Suprapubic skin (tissue), 4 donors: Measurements from ENCODE around the gene XPO6. TPM values are rescaled to one million over a fixed set of nuclear protein-coding genes. Genes with fewer than 3 reads are reported as not detected.
A peak's percentile ranks its signal among the peaks of the same experiment; 100 is the strongest.

Source experiments
- DNase-seq, 2 donors: peaks; one replicate each; pipeline ENCODE4 v3.0.0-alpha.2; 2019; ENCODE audit warnings: low spot score in 2 of 2
- H3K27ac ChIP-seq: fragments of 200-600 bp; sonication (generic); one replicate; pipeline ENCODE4 v1.5.1; 2019
- H3K27me3 ChIP-seq: fragments of 200-600 bp; sonication (generic); one replicate; pipeline ENCODE4 v1.5.1; 2019
- H3K36me3 ChIP-seq: fragments of 200-600 bp; sonication (generic); one replicate; pipeline ENCODE4 v1.5.1; 2019
- H3K4me1 ChIP-seq: fragments of 200-600 bp; sonication (generic); one replicate; pipeline ENCODE4 v1.5.1; 2019
- H3K4me3 ChIP-seq: fragments of 200-600 bp; sonication (generic); one replicate; pipeline ENCODE4 v1.5.1; 2019; ENCODE audit warnings: mild to moderate bottlenecking
- H3K9me3 ChIP-seq: fragments of 200-600 bp; sonication (generic); one replicate; pipeline ENCODE4 v1.5.1; 2019
- CTCF ChIP-seq, 2 donors: fragments of 200-600 bp in 1 of 2; fragments of 450-650 bp in 1 of 2; sonication (generic) in 1 of 2; IDR thresholded peaks; one replicate each; pipeline ENCODE4 v1.5.1; 2016 to 2019; ENCODE audit warnings: antibody characterized with exemption in 2 of 2, mild to moderate bottlenecking in 1 of 2, moderate library complexity in 1 of 2
- EP300 ChIP-seq: sonication (generic); formaldehyde crosslinking; IDR thresholded peaks from one replicate; pipeline ENCODE4 v1.6.1; 2017; ENCODE audit warnings: antibody characterized with exemption
- POLR2A ChIP-seq, 2 donors: fragments of 450-650 bp; IDR thresholded peaks; one replicate each; pipeline ENCODE4 v1.6.1; 2017; ENCODE audit warnings: antibody characterized with exemption in 2 of 2, mild to moderate bottlenecking in 2 of 2, moderate library complexity in 2 of 2
- POLR2AphosphoS5 ChIP-seq, 3 donors: sonication (generic); formaldehyde crosslinking; IDR thresholded peaks; one replicate each; pipeline ENCODE4 v1.6.1; 2017; ENCODE audit warnings: antibody characterized with exemption in 3 of 3
- WGBS: methylation state at CpG from one replicate; pipeline ENCODE4 v1.1.5; 2018; 5-methylcytosine and 5-hydroxymethylcytosine counted together
- total RNA-seq, 4 donors: library from RNA; depleted of rRNA; stranded (reverse); fragments of >200 nt; gene quantifications; one replicate each; pipeline ENCODE4 v1.1.0, GENCODE V29; 2016

The XPO6 gene
- total RNA-seq, 4 donors from 2014 or later: 78.6 to 161 (median 88.1) TPM

GRCh38 chr16:28136751-28137434 lies 74.9 kb downstream of the XPO6 start:
- H3K4me1 ChIP-seq: no peaks in the 10 kb centered on the region
- 90% methylated on average over 6 of the region's 6 CpGs for WGBS
- no peaks in the 10 kb centered on the region for H3K27me3 ChIP-seq
- H3K27ac ChIP-seq: no peak overlapping the region
- H3K4me3 ChIP-seq: no peak overlapping the region
- TF ChIP-seq EP300 (no peak), POLR2AphosphoS5 (IDR thresholded peaks at IDR 0.05) (no peak), POLR2A (IDR thresholded peaks at IDR 0.05) (no peak), CTCF (IDR thresholded peaks at IDR 0.05) (no peak)
- H3K36me3 ChIP-seq: peaks cover 42% of the 10 kb centered on the region
- DNase-seq: no peak
- no peaks in the 10 kb centered on the region for H3K9me3 ChIP-seq

- H3K36me3 ChIP-seq: peaks cover 61% of the 10 kb centered on the region
Measured at GRCh38 chr16:28133666-28134065, 78.1 kb downstream of the XPO6 start.

GRCh38 chr16:28131743-28132393 lies 79.9 kb downstream of the XPO6 start:
- H3K9me3 ChIP-seq: no peaks in the 10 kb centered on the region
- H3K4me3 ChIP-seq: no peak overlapping the region
- TF ChIP-seq EP300 (no peak), POLR2AphosphoS5 (IDR thresholded peaks at IDR 0.05) (no peak), CTCF (IDR thresholded peaks at IDR 0.05) (no peak), POLR2A (IDR thresholded peaks at IDR 0.05) (no peak)
- no peaks in the 10 kb centered on the region for H3K27me3 ChIP-seq
- peaks cover 76% of the 10 kb centered on the region for H3K36me3 ChIP-seq
- 82% methylated on average over 5 of the region's 5 CpGs for WGBS
- no peaks in the 10 kb centered on the region for H3K4me1 ChIP-seq
- DNase-seq: no peak
- H3K27ac ChIP-seq: no peak overlapping the region

More at GRCh38 chr16:28133666-28134065, 78.1 kb downstream of the XPO6 start:
- H3K4me1 ChIP-seq: no peaks in the 10 kb centered on the region
- WGBS: 90% methylated on average over 7 of the region's 7 CpGs
- DNase-seq: no peak
- TF ChIP-seq POLR2A (IDR thresholded peaks at IDR 0.05) (no peak), CTCF (IDR thresholded peaks at IDR 0.05) (no peak), POLR2AphosphoS5 (IDR thresholded peaks at IDR 0.05) (no peak), EP300 (no peak)
- no peak overlapping the region for H3K27ac ChIP-seq
- no peaks in the 10 kb centered on the region for H3K9me3 ChIP-seq
- H3K27me3 ChIP-seq: no peaks in the 10 kb centered on the region
- no peak overlapping the region for H3K4me3 ChIP-seq

- WGBS: 65% methylated on average over 6 of the region's 6 CpGs
- H3K4me3 ChIP-seq: no peak overlapping the region
- no peaks in the 10 kb centered on the region for H3K4me1 ChIP-seq
- H3K36me3 ChIP-seq: peaks cover 83% of the 10 kb centered on the region
- H3K27ac ChIP-seq: peak overlapping the region; percentile 38
- no peaks in the 10 kb centered on the region for H3K9me3 ChIP-seq
- DNase-seq: no peak
- no peaks in the 10 kb centered on the region for H3K27me3 ChIP-seq
- TF ChIP-seq POLR2A (IDR thresholded peaks at IDR 0.05) (no peak), CTCF (IDR thresholded peaks at IDR 0.05) (no peak), POLR2AphosphoS5 (IDR thresholded peaks at IDR 0.05) (no peak), EP300 (no peak)
Measured at GRCh38 chr16:28131181-28131580, 80.6 kb downstream of the XPO6 start.
